T47D (cell line): ENCODE results near the gene AIG1.
"Not testable (repeated sequence)": the region's sequence is repeated elsewhere in the genome, so short reads cannot be mapped to it uniquely, and the experiment has no call there.

ENCODE experiments used
- DNase-seq, 2 experiments: peaks; one replicate each; pipeline versions ENCODE4 v3.0.0 to v3.0.0-alpha.2; 2011 to 2012; ENCODE audit warnings: low read depth in 1 of 2, low spot score in 1 of 2
- JUND ChIP-seq: IDR thresholded peaks from 2 replicates; pipeline ENCODE4 v1.6.1; 2012; ENCODE audit warnings: low read depth
- in situ Hi-C: cut with HindIII; loops from 2 replicates; pipeline ENCODE4 v1.10.0; 2016; ENCODE audit warnings: low sequenced_read_pairs, low pct_unique_long_range_greater_than_20kb

AIG1 gene

GRCh38 chr6:143127941-143128680, 67.4 kb downstream of the AIG1 start:
- no peak for DNase-seq
- TF ChIP-seq JUND, result no peak
- in situ Hi-C loops, result no loop called here

- DNase-seq, result no peak
- no peak for TF ChIP-seq JUND
- in situ Hi-C loops, result no loop called here
Observed at GRCh38 chr6:143128681-143129015, 68.0 kb downstream of the AIG1 start.

GRCh38 chr6:143130928-143131327, 70.2 kb downstream of the AIG1 start:
- DNase-seq, result no peak
- in situ Hi-C loops, result no loop called here
- TF ChIP-seq JUND, result no peak

DNA sequence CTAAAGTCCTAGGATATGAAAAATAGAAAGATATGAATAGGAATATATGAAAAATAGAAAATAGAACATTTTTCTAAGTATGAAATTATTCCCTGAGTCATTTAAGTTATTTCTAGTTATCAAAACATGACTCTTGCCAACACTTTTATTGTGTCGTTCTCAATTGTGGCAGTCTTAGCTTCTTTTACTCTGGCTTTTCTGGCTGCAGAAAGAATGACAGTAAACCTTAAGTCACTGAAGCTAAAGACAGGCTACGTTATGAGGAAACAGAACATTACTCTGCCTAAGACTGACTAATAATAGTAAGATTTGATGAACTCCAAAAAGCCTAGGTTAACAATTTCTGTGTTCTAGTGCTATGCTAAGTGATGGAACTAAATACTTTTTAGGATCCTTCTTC, 74.6 kb downstream of the AIG1 start:
- no peak for DNase-seq
- in situ Hi-C loops, result no loop called here
- TF ChIP-seq JUND, result no peak

GRCh38 chr6:143135797-143136561, 75.3 kb downstream of the AIG1 start:
- TF ChIP-seq JUND, result no peak
- in situ Hi-C loops, result no loop called here
- no peak for DNase-seq

- no peak for TF ChIP-seq JUND
- in situ Hi-C loops, result no loop called here
- no peak for DNase-seq
Observed at GRCh38 chr6:143136647-143137046, 76.0 kb downstream of the AIG1 start.

DNA sequence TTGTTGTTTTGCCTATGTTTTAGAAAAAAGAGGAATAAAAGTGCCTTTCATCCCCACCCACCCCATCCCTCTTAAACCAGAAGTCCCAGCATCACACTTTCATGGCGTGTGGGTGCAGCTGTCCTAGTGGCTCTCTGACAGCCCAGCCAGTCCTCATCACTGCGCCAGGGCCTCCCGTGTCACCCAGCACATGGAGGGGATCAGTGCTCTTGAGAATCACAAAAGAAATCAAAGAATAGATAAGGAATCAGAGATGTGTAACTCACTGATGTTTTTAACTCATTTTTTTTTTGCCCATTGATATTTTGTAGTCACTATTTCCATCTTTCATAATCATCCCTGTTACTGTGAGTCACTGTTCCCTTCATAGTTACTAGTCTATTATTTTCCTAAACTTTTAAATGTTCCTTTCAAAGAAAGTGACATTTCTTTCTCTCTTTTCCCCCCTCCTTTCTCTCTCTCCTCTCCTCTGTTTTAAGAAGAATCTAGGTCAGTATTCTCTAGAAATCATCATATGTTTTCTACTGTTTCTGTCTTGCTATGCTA, 78.6 kb downstream of the AIG1 start:
- TF ChIP-seq JUND, result no peak
- in situ Hi-C loops, result no loop called here
- no peak for DNase-seq

GRCh38 chr6:143139884-143140283, 79.2 kb downstream of the AIG1 start:
- DNase-seq, in situ Hi-C loops: not testable (repeated sequence)

- DNase-seq, result no peak
- in situ Hi-C loops, result no loop called here
- TF ChIP-seq JUND, result no peak
Observed at GRCh38 chr6:143140767-143141166, 80.1 kb downstream of the AIG1 start.

DNA sequence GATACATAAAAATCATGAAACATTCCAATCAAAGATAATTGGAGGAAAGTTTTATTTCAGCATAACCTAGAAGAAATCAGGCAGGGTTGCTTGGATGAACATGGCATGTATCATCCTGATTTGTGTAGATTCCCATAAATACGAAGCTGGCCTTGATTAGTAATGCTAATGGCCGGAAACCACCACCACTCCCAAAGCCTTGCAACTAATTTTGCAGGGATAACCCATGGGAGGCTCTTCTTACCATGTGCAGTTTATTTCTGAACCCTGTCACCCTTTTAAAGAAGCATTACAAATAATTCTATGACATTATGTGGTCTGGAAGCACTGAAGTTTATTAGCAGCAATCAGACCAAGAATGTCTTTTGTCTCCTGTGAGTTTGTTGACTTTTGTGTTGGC, 80.8 kb downstream of the AIG1 start:
- in situ Hi-C loops, result no loop called here
- no peak for TF ChIP-seq JUND
- no peak for DNase-seq

DNA sequence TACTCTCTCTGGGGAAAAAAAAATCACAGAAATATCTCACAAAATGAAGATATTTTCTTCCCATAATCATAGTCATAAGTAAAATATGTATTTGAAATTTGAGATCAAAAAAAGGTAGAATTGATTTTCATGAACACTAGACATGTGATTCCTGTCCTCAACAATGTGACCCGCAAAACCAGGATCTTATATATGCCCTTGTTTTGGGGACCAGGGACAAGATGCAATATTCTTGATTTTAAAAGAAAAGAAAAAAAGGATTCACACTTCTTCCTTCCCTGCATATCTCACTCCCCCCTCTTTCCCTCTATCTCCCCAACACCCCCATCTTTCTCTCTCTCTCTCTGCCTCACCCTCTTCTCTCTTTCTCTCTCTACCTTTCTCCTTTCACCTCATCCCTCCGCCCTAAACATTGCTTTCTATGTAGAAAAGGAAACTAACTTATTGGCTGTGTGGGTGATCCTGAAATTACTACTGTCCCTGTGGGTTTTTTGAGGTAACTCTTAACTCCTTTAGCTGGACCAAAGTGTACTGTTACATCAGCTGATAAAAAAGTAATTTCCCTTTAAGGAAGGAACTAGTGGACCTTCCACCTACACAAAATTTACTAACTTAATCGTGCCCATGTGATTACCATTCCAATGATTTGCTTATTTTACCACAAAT, 85.6 kb downstream of the AIG1 start:
- TF ChIP-seq JUND, result no peak
- in situ Hi-C loops, result no loop called here
- no peak for DNase-seq

DNA sequence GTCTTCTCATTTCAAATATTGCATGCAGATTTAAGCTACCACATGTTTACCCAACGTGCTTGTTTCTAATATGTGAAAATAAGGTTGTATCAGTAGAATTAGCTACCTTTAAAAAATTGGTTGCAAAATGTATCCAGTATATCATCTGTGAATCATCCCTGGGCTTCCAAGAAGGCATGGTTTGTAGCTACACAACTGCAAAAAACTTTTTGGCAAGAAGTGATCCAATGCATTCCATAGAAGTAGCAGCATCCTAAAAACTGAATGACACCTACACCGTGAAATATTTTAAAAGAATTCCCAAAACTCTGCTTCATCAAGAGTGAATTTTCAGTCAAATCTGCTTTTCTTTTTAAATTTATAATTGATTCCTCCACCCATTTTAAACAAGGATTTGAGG, 89.1 kb downstream of the AIG1 start:
- in situ Hi-C loops, result no loop called here
- DNase-seq, result no peak
- TF ChIP-seq JUND, result no peak

DNA sequence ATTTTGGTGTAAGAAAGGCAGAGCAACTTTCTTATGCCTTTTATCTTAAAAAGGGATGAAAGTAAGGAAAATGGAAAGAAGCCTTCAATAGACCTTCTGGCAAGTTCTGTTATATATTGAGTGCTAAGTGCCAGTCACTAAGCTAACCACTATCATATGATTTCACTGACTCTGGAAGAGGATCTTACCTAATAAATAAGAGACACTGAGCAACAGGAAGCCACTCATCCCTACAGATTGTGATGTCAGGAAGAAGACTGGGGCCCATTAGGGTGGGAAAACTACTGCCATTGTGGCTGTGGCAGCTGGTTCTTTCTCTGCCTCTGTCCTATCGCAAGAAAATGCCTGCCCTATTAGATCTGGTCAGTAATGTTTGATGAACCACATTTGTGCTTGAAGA, 89.6 kb downstream of the AIG1 start:
- no peak for TF ChIP-seq JUND
- DNase-seq, result no peak
- in situ Hi-C loops, result no loop called here
